MCF 10A (cell line): Measurements from ENCODE around the gene TNFSF11. TPM values are rescaled to one million over a fixed set of nuclear protein-coding genes. Genes with fewer than 3 reads are reported as not detected.

Source experiments
- BruUV-seq: library from RNA; stranded (reverse); fragments of 400-500 nt; replicated peaks from 2 replicates; lab custom pipeline; 2021; lab: Mats Ljungman, UMichigan
- CTCF ChIA-PET: fragments of 300-600 bp; sonication (Branson Sonifier 250); formaldehyde crosslinking; extraction: SDS; loops from one replicate; lab custom pipeline; 2021; ENCODE audit warnings: antibody characterized with exemption, inconsistent platforms; lab: Yijun Ruan, JAX
- POLR2A ChIA-PET: fragments of 300-600, 350-650 bp; sonication (Branson Sonifier 250); formaldehyde crosslinking; extraction: SDS; loops from one replicate; lab custom pipeline; 2020; ENCODE audit warnings: antibody characterized with exemption, inconsistent platforms; lab: Yijun Ruan, JAX
- DNase-seq: peaks from one replicate; pipeline ENCODE4 v3.0.0-alpha.2; 2018; ENCODE audit not compliant: unreplicated experiment
- H3K27ac Mint-ChIP-seq: one replicate; pipeline ENCODE4 v1.8.0; 2022; ENCODE audit warnings: mild to moderate bottlenecking, low read depth, mixed read lengths; ENCODE audit not compliant: unreplicated experiment
- H3K27me3 Mint-ChIP-seq: one replicate; pipeline ENCODE4 v1.8.0; 2022; ENCODE audit warnings: mixed read lengths; ENCODE audit not compliant: insufficient read depth, unreplicated experiment
- H3K36me3 Mint-ChIP-seq: one replicate; pipeline ENCODE4 v1.8.0; 2022; ENCODE audit warnings: mild to moderate bottlenecking, moderate library complexity, mixed read lengths; ENCODE audit not compliant: insufficient read depth, unreplicated experiment
- H3K4me1 Mint-ChIP-seq: one replicate; pipeline ENCODE4 v1.8.0; 2022; ENCODE audit warnings: mixed read lengths; ENCODE audit not compliant: insufficient read depth, unreplicated experiment
- H3K4me3 Mint-ChIP-seq: one replicate; pipeline ENCODE4 v1.8.0; 2022; ENCODE audit warnings: mild to moderate bottlenecking, moderate library complexity, mixed read lengths; ENCODE audit not compliant: unreplicated experiment
- H3K9me3 Mint-ChIP-seq: one replicate; pipeline ENCODE4 v1.8.0; 2022; ENCODE audit warnings: mixed read lengths; ENCODE audit not compliant: unreplicated experiment
- CTCF ChIP-seq: fragments of 200-600 bp; IDR thresholded peaks from one replicate; pipeline ENCODE4 v1.8.0; 2022; ENCODE audit warnings: antibody characterized with exemption, mild to moderate bottlenecking; ENCODE audit not compliant: unreplicated experiment
- intact Hi-C: fragments of 100-400 bp; cut with micrococcal nuclease; formaldehyde crosslinking; loops from 2 replicates; pipeline ENCODE4 v1.14.1; 2022
- total RNA-seq: library from RNA; stranded (reverse); gene quantifications from 2 replicates; pipeline ENCODE4 v1.2.3, GENCODE V29; 2022

Gene TNFSF11
- total RNA-seq, 1 experiment from 2014 or later, result not detected

- intact Hi-C loops, result no loop called here
- Mint-ChIP-seq H3K4me3 (no peak overlapping the region), H3K9me3 (peaks cover 16% of the 10 kb centered on the region), H3K27me3 (no peaks in the 10 kb centered on the region), H3K4me1 (no peaks in the 10 kb centered on the region), H3K27ac (no peak overlapping the region), H3K36me3 (no peaks in the 10 kb centered on the region)
- TF ChIP-seq CTCF, result no peak
- CTCF ChIA-PET, result no interaction called here
- DNase-seq, result no peak
- BruUV-seq, result no TSS peak
- POLR2A ChIA-PET, result no interaction called here
Measured at GRCh38 chr13:42574435-42575311, 721 bp downstream of the TNFSF11 start.

GRCh38 chr13:42575938-42576337 lies 2.0 kb downstream of the TNFSF11 start:
- ChIA-PET POLR2A (no interaction called here), CTCF (no interaction called here)
- H3K27me3 Mint-ChIP-seq, result no peaks in the 10 kb centered on the region
- intact Hi-C loops, result no loop called here
- no peak for TF ChIP-seq CTCF
- no TSS peak for BruUV-seq
- DNase-seq, result no peak
- H3K36me3 Mint-ChIP-seq, result no peaks in the 10 kb centered on the region
- no peak overlapping the region for H3K4me3 Mint-ChIP-seq
- H3K4me1 Mint-ChIP-seq, result no peaks in the 10 kb centered on the region
- peaks cover 12% of the 10 kb centered on the region for H3K9me3 Mint-ChIP-seq
- H3K27ac Mint-ChIP-seq, result no peak overlapping the region

GRCh38 chr13:42577538-42577937 lies 3.6 kb downstream of the TNFSF11 start:
- CTCF ChIA-PET, result no interaction called here
- TF ChIP-seq CTCF, result no peak
- BruUV-seq, result no TSS peak
- Mint-ChIP-seq H3K4me1 (no peaks in the 10 kb centered on the region), H3K4me3 (no peak overlapping the region), H3K27me3 (no peaks in the 10 kb centered on the region), H3K27ac (no peak overlapping the region), H3K9me3 (no peaks in the 10 kb centered on the region), H3K36me3 (no peaks in the 10 kb centered on the region)
- intact Hi-C loops, result no loop called here
- POLR2A ChIA-PET, result interaction anchor here (0.6 to 1.0 kb wide), 2 partner anchors 12 to 84 kb away, joined by 4 read pairs; no protein-coding TSS in a partner anchor
- DNase-seq, result no peak

- no peak for DNase-seq
Measured at GRCh38 chr13:42580644-42581043, 6.7 kb downstream of the TNFSF11 start.

More at GRCh38 chr13:42580644-42581043, 6.7 kb downstream of the TNFSF11 start:
- Mint-ChIP-seq H3K36me3 (no peaks in the 10 kb centered on the region), H3K4me3 (no peak overlapping the region), H3K9me3 (no peaks in the 10 kb centered on the region), H3K27me3 (no peaks in the 10 kb centered on the region), H3K4me1 (no peaks in the 10 kb centered on the region), H3K27ac (no peak overlapping the region)
- no peak for TF ChIP-seq CTCF
- intact Hi-C loops, result no loop called here
- ChIA-PET CTCF (no interaction called here), POLR2A (no interaction called here)
- BruUV-seq, result no TSS peak
